T-cell (primary cell): ENCODE data around the gene RAB3D. TPM values are rescaled to one million over a fixed set of nuclear protein-coding genes. Genes with fewer than 3 reads are reported as not detected.
"Not testable (repeated sequence)": the region's sequence is repeated elsewhere in the genome, so short reads cannot be mapped to it uniquely, and the experiment has no call there.

ENCODE experiments used
- ATAC-seq, 4 experiments: fragments of 200-7000 bp in 3 of 4; fragments of 150-1000 bp in 1 of 4; cut with Tn5 transposase; replicated peaks in 1 of 4; 1 replicate in 3 of 4; 2 replicates in 1 of 4; pipeline ENCODE4 v1.10.0; 2021; ENCODE audit warnings: moderate library complexity in 3 of 4, mild to moderate bottlenecking in 2 of 4, moderate number of reproducible peaks in 1 of 4
- CTCF ChIA-PET, 2 donors: fragments of 300-600 bp; sonication (Branson Sonifier 250); formaldehyde crosslinking; loops; one replicate each; lab custom pipeline; 2022; ENCODE audit warnings: antibody characterized with exemption in 2 of 2; lab: Charles Lee
- POLR2A ChIA-PET, 2 donors: fragments of 300-600 bp; sonication (Branson Sonifier 250); formaldehyde crosslinking; loops; one replicate each; lab custom pipeline; 2022; ENCODE audit warnings: antibody characterized with exemption in 2 of 2; lab: Charles Lee
- DNase-seq, 35 experiments: peaks; one replicate each; pipeline versions ENCODE4 v3.0.0 to v3.0.0-alpha.2; 2013 to 2023
- H3K27ac ChIP-seq: one replicate; pipeline ENCODE4 v1.5.1; 2013; ENCODE audit warnings: low read length
- H3K27me3 ChIP-seq, 2 experiments: replicated peaks in 1 of 2; 1 replicate in 1 of 2; 2 replicates in 1 of 2; pipeline versions ENCODE4 v1.6.1 to v1.7.0; 2013; ENCODE audit warnings: low read length in 1 of 2, mixed read lengths in 1 of 2; ENCODE audit not compliant: control insufficient read depth in 2 of 2, insufficient read depth in 2 of 2; ENCODE audit errors: extremely low read depth in 1 of 2
- H3K36me3 ChIP-seq, 2 donors: 1 replicate in 1 of 2; 2 replicates in 1 of 2; pipeline versions ENCODE4 v1.6.1 to v1.7.0; 2013; ENCODE audit warnings: low read length in 1 of 2; ENCODE audit not compliant: control insufficient read depth in 2 of 2, insufficient read depth in 1 of 2; ENCODE audit errors: extremely low read depth in 1 of 2
- H3K4me1 ChIP-seq, 2 experiments: 1 replicate in 1 of 2; 2 replicates in 1 of 2; pipeline versions ENCODE4 v1.6.1 to v1.7.0; 2013; ENCODE audit warnings: low read length in 2 of 2, mixed read lengths in 1 of 2; ENCODE audit not compliant: insufficient read depth in 2 of 2, control insufficient read depth in 1 of 2; ENCODE audit errors: extremely low read depth in 1 of 2
- H3K4me3 ChIP-seq, 2 donors: 1 replicate in 1 of 2; 2 replicates in 1 of 2; pipeline versions ENCODE4 v1.5.1 to v1.7.0; 2013; ENCODE audit warnings: mild to moderate bottlenecking in 2 of 2, low read length in 1 of 2, moderate library complexity in 1 of 2; ENCODE audit not compliant: control insufficient read depth in 1 of 2; ENCODE audit errors: extremely low read depth in 1 of 2
- H3K9me3 ChIP-seq: 2 replicates; pipeline ENCODE4 v1.7.0; 2013
- H3K27ac Mint-ChIP-seq, 2 donors: one replicate each; pipeline ENCODE4 v1.8.0; 2020 to 2021; ENCODE audit warnings: mild to moderate bottlenecking in 2 of 2, mixed read lengths in 2 of 2
- H3K27me3 Mint-ChIP-seq, 2 donors: one replicate each; pipeline ENCODE4 v1.8.0; 2021 to 2022; ENCODE audit warnings: mixed read lengths in 2 of 2
- H3K36me3 Mint-ChIP-seq: one replicate; pipeline ENCODE4 v1.8.0; 2021; ENCODE audit warnings: mixed read lengths
- H3K4me1 Mint-ChIP-seq, 3 donors: one replicate each; pipeline ENCODE4 v1.8.0; 2020 to 2022; ENCODE audit warnings: mixed read lengths in 3 of 3, mild to moderate bottlenecking in 1 of 3
- H3K4me3 Mint-ChIP-seq, 3 donors: one replicate each; pipeline ENCODE4 v1.8.0; 2020 to 2022; ENCODE audit warnings: mild to moderate bottlenecking in 3 of 3, mixed read lengths in 3 of 3, moderate library complexity in 3 of 3
- H3K9me3 Mint-ChIP-seq, 3 donors: one replicate each; pipeline ENCODE4 v1.8.0; 2020 to 2022; ENCODE audit warnings: mixed read lengths in 3 of 3
- WGBS: methylation state at CpG from one replicate; pipeline ENCODE4 v1.1.5; 2013; ENCODE audit warnings: missing lambda C conversion rate; ENCODE audit not compliant: insufficient coverage; 5-methylcytosine and 5-hydroxymethylcytosine counted together
- total RNA-seq, 35 experiments: library from RNA in 6 of 35; stranded (reverse) in 6 of 35; fragments of 120-200 nt in 1 of 35; gene quantifications; one replicate each; pipeline versions ENCODE4 v1.2.1 to v1.2.4 and lab custom pipeline; 2013 to 2026

RAB3D gene
- total RNA-seq, 5 donors from 2014 or later (not counting 1 experiment from before 2014, with no cell fraction given), result 4.7 to 9.5 (median 8.8) TPM

- peak within 1 kb of the TSS; percentile 65 to 84 (median 72) for H3K4me3 Mint-ChIP-seq
- peaks cover 4 to 18% of the 10 kb centered on the region in 2 experiments for H3K4me1 ChIP-seq
- H3K27me3 Mint-ChIP-seq, result peaks cover 8 to 9% of the 10 kb centered on the region in 2 donors
- H3K9me3 ChIP-seq, result no peaks in the 10 kb centered on the region
- no peaks in the 10 kb centered on the region for H3K36me3 ChIP-seq
- ATAC-seq (peak; percentile 80 to 97 (median 89)), DNase-seq (peak; percentile 49 to 89 (median 80))
- CTCF ChIA-PET, result no interaction called here
- no peak within 1 kb of the TSS for H3K27ac ChIP-seq
- WGBS, result 8% methylated on average over 35 of the region's 62 CpGs
- POLR2A ChIA-PET, result no interaction called here
- no peak within 1 kb of the TSS for H3K27ac Mint-ChIP-seq
- no peaks in the 10 kb centered on the region for H3K36me3 Mint-ChIP-seq
- no peaks in the 10 kb centered on the region for H3K9me3 Mint-ChIP-seq
- peak within 1 kb of the TSS; percentile 26 to 35 for H3K4me3 ChIP-seq
- H3K27me3 ChIP-seq, result peaks cover 0 to 13% of the 10 kb centered on the region in 2 experiments
- H3K4me1 Mint-ChIP-seq, result peaks cover 9 to 21% (median 13%) of the 10 kb centered on the region in 3 donors
Observed at GRCh38 chr19:11355160-11356073, 16.0 kb upstream of the RAB3D start, which contains the start of gene PLPPR2. Gene PLPPR2, plus strand, starts transcription at chr19:11355432. Its CDS starts 2,242 bp downstream, at chr19:11357674.

- H3K36me3 Mint-ChIP-seq, H3K27ac ChIP-seq, H3K9me3 ChIP-seq, H3K4me3 ChIP-seq, CTCF ChIA-PET, ATAC-seq, POLR2A ChIA-PET, H3K36me3 ChIP-seq, DNase-seq, H3K9me3 Mint-ChIP-seq, H3K27me3 Mint-ChIP-seq, H3K27ac Mint-ChIP-seq: not testable (repeated sequence)
- Mint-ChIP-seq H3K4me1 (peaks cover 9 to 21% (median 13%) of the 10 kb centered on the region in 3 donors), H3K4me3 (peak overlapping the region in 2 of 3 donors; percentile 43 to 84)
- 100% methylated on average over 4 of the region's 4 CpGs for WGBS
- Histone ChIP-seq H3K4me1 (peaks cover 4 to 18% of the 10 kb centered on the region in 2 experiments), H3K27me3 (peaks cover 0 to 13% of the 10 kb centered on the region in 2 experiments)
Observed at GRCh38 chr19:11354102-11354501, 14.6 kb upstream of the RAB3D start.

- WGBS, result 92% methylated on average over 1 of the region's 4 CpGs
- no peak overlapping the region for H3K27ac Mint-ChIP-seq
- POLR2A ChIA-PET, result interaction anchor here in 1 of 2 donors (0.6 kb wide), 1 partner anchor 227 kb away, joined by 3 read pairs; no protein-coding TSS in a partner anchor
- H3K4me3 Mint-ChIP-seq, result no peak overlapping the region
- H3K27me3 ChIP-seq, result peaks cover 0 to 3% of the 10 kb centered on the region in 2 experiments
- CTCF ChIA-PET, result interaction anchor here in 1 of 2 donors (0.6 kb wide), 1 partner anchor 77 kb away, joined by 3 read pairs; no protein-coding TSS in a partner anchor
- peaks cover 4 to 27% of the 10 kb centered on the region in 2 experiments for H3K4me1 ChIP-seq
- H3K9me3 ChIP-seq, result no peaks in the 10 kb centered on the region
- no peak overlapping the region for H3K27ac ChIP-seq
- DNase-seq (no peak), ATAC-seq (no peak)
- H3K36me3 Mint-ChIP-seq, result peaks cover 8% of the 10 kb centered on the region
- H3K36me3 ChIP-seq, result no peaks in the 10 kb centered on the region
- H3K4me3 ChIP-seq, result no peak overlapping the region
- H3K9me3 Mint-ChIP-seq, result peaks cover 3 to 5% (median 3%) of the 10 kb centered on the region in 3 donors
- H3K4me1 Mint-ChIP-seq, result peaks cover 27 to 33% (median 29%) of the 10 kb centered on the region in 3 donors
- no peaks in the 10 kb centered on the region for H3K27me3 Mint-ChIP-seq
Observed at GRCh38 chr19:11349171-11349570, 9.7 kb upstream of the RAB3D start.

- ATAC-seq (no peak), DNase-seq (no peak)
- peaks cover 27 to 33% (median 28%) of the 10 kb centered on the region in 3 donors for H3K4me1 Mint-ChIP-seq
- H3K36me3 Mint-ChIP-seq, result peaks cover 9% of the 10 kb centered on the region
- no peaks in the 10 kb centered on the region for H3K27me3 Mint-ChIP-seq
- POLR2A ChIA-PET, result interaction anchor here in 1 of 2 donors (1.3 kb wide), 1 partner anchor 28 kb away, joined by 3 read pairs; the partner anchor contains the start of gene SWSAP1
- Histone ChIP-seq H3K4me1 (peaks cover 4 to 27% of the 10 kb centered on the region in 2 experiments), H3K4me3 (no peak overlapping the region), H3K27me3 (peaks cover 0 to 3% of the 10 kb centered on the region in 2 experiments), H3K27ac (no peak overlapping the region), H3K36me3 (peaks cover 0 to 4% of the 10 kb centered on the region in 2 donors), H3K9me3 (no peaks in the 10 kb centered on the region)
- CTCF ChIA-PET, result interaction anchor here in 1 of 2 donors (1.8 kb wide), 1 partner anchor 34 kb away, joined by 18 read pairs; no protein-coding TSS in a partner anchor
- H3K9me3 Mint-ChIP-seq, result peaks cover 3 to 5% (median 3%) of the 10 kb centered on the region in 3 donors
- WGBS, result 52% methylated on average over 3 of the region's 7 CpGs
- H3K4me3 Mint-ChIP-seq, result peak overlapping the region; percentile 93 to 97 (median 97)
- H3K27ac Mint-ChIP-seq, result peak overlapping the region in 1 of 2 donors; percentile 36
Observed at GRCh38 chr19:11347546-11348039, 8.1 kb upstream of the RAB3D start.

GRCh38 chr19:11346104-11346940 is 6.9 kb upstream of the RAB3D start, which contains the start of the genes CCDC159 and TMEM205:
Gene CCDC159, plus strand, starts transcription at chr19:11346519. Its CDS starts 88 bp downstream, at chr19:11346607.
Gene TMEM205, minus strand, starts transcription at chr19:11346268. Its CDS starts 649 bp downstream, at chr19:11345619.
- H3K4me3 Mint-ChIP-seq, result peak within 1 kb of the TSS; percentile 93 to 97 (median 97)
- H3K9me3 Mint-ChIP-seq, result peaks cover 3 to 5% (median 3%) of the 10 kb centered on the region in 3 donors
- CTCF ChIA-PET, result interaction anchor here (0.5 to 2.0 kb wide), 5 partner anchors 29 to 1127 kb away, joined by 3 to 18 read pairs (median 4); partner anchors contain the start of gene SWSAP1 (in 1 of the 2)

More at GRCh38 chr19:11346104-11346940, 6.9 kb upstream of the RAB3D start, which contains the start of the genes CCDC159 and TMEM205:
- DNase-seq (peak; percentile 89 to 100 (median 99)), ATAC-seq (peak; percentile 95 to 100 (median 99))
- H3K36me3 ChIP-seq, result peaks cover 0 to 4% of the 10 kb centered on the region in 2 donors
- Mint-ChIP-seq H3K27me3 (no peaks in the 10 kb centered on the region), H3K4me1 (peaks cover 27 to 33% (median 28%) of the 10 kb centered on the region in 3 donors), H3K36me3 (peaks cover 12% of the 10 kb centered on the region), H3K27ac (peak within 1 kb of the TSS; percentile 89 to 95)
- H3K27ac ChIP-seq, result peak within 1 kb of the TSS; percentile 82
- 0% methylated on average over 34 of the region's 50 CpGs for WGBS
- peak within 1 kb of the TSS; percentile 84 to 91 for H3K4me3 ChIP-seq
- peaks cover 4 to 27% of the 10 kb centered on the region in 2 experiments for H3K4me1 ChIP-seq
- no peaks in the 10 kb centered on the region for H3K9me3 ChIP-seq
- H3K27me3 ChIP-seq, result peaks cover 0 to 3% of the 10 kb centered on the region in 2 experiments
- POLR2A ChIA-PET, result interaction anchor here (0.6 to 1.6 kb wide), 7 partner anchors 24 to 1805 kb away, joined by 3 to 5 read pairs (median 3); partner anchors contain the start of gene SWSAP1 (in 2 of the 2)
